Esophagus squamous epithelium (tissue), 5 donors: Measurements from ENCODE around the gene TAOK1. TPM values are rescaled to one million over a fixed set of nuclear protein-coding genes. Genes with fewer than 3 reads are reported as not detected.
"Not testable (repeated sequence)": the region's sequence is repeated elsewhere in the genome, so short reads cannot be mapped to it uniquely, and the experiment has no call there.

Source experiments
- DNase-seq: peaks from one replicate; lab custom pipeline; 2025; lab: John Stamatoyannopoulos, UW
- H3K27ac ChIP-seq, 4 donors: fragments of 200-600 bp; sonication (generic); one replicate each; pipeline ENCODE4 v1.5.1; 2016 to 2019; ENCODE audit warnings: mild to moderate bottlenecking in 1 of 4
- H3K27me3 ChIP-seq, 4 donors: fragments of 200-600 bp; sonication (generic); 1 replicate in 3 of 4; 2 replicates in 1 of 4; pipeline versions ENCODE4 v1.5.1 to v1.6.0; 2017 to 2021; ENCODE audit warnings: antibody characterized with exemption in 1 of 4
- H3K36me3 ChIP-seq, 3 donors: fragments of 200-600 bp; sonication (generic); one replicate each; pipeline ENCODE4 v1.5.1; 2016 to 2019
- H3K4me1 ChIP-seq, 3 donors: fragments of 200-600 bp; sonication (generic); one replicate each; pipeline ENCODE4 v1.5.1; 2017 to 2019
- H3K4me3 ChIP-seq, 4 donors: fragments of 200-600 bp; sonication (generic); 1 replicate in 3 of 4; 2 replicates in 1 of 4; pipeline ENCODE4 v1.5.1; 2016 to 2019; ENCODE audit warnings: mild to moderate bottlenecking in 2 of 4, moderate library complexity in 1 of 4
- H3K9me3 ChIP-seq, 3 donors: fragments of 200-600 bp; sonication (generic); one replicate each; pipeline ENCODE4 v1.5.1; 2016 to 2019
- CTCF ChIP-seq, 6 experiments: fragments of 450-650 bp in 4 of 6; fragments of 200-600 bp in 2 of 6; sonication (generic) in 2 of 6; IDR thresholded peaks; one replicate each; pipeline ENCODE4 v1.5.1; 2016 to 2019; ENCODE audit warnings: antibody characterized with exemption in 6 of 6, mild to moderate bottlenecking in 4 of 6, moderate library complexity in 4 of 6
- POLR2A ChIP-seq, 4 donors: fragments of 450-650 bp; IDR thresholded peaks; one replicate each; pipeline ENCODE4 v1.6.1; 2017; ENCODE audit warnings: antibody characterized with exemption in 4 of 4, mild to moderate bottlenecking in 4 of 4, moderate library complexity in 3 of 4
- WGBS, 2 donors: methylation state at CpG; one replicate each; pipeline ENCODE4 v1.1.5; 2018; 5-methylcytosine and 5-hydroxymethylcytosine counted together
- intact Hi-C: fragments of 100-400 bp; cut with DNase I; formaldehyde crosslinking; loops from one replicate; pipeline ENCODE4 v1.15.0; 2022
- total RNA-seq, 4 donors: library from RNA; depleted of rRNA; stranded (reverse); fragments of >200 nt; gene quantifications; one replicate each; pipeline ENCODE4 v1.1.0, GENCODE V29; 2016
- donor health status: DM: yes; HTN: yes; CAD: no.

Gene TAOK1
- total RNA-seq, 4 donors from 2014 or later, result 24.9 to 41.4 (median 38.7) TPM

- no peak overlapping the region for H3K27ac ChIP-seq
- peaks cover 0 to 9% (median 0%) of the 10 kb centered on the region in 3 donors for H3K36me3 ChIP-seq
- 90 to 100% methylated on average over 1 of the region's 1 CpG for WGBS, 2 donors
- no peaks in the 10 kb centered on the region for H3K27me3 ChIP-seq
- TF ChIP-seq POLR2A (IDR thresholded peaks at IDR 0.05), result no peak
- TF ChIP-seq CTCF (IDR thresholded peaks at IDR 0.05), result no peak
- intact Hi-C loops, result no loop called here
- no peak for DNase-seq
- no peak overlapping the region for H3K4me3 ChIP-seq
- H3K9me3 ChIP-seq, result no peaks in the 10 kb centered on the region
- H3K4me1 ChIP-seq, result peaks cover 0 to 14% (median 7%) of the 10 kb centered on the region in 3 donors
Observed at GRCh38 chr17:29557085-29557738, 167.0 kb downstream of the TAOK1 start.

GRCh38 chr17:29557739-29558116 is 167.6 kb downstream of the TAOK1 start:
- Histone ChIP-seq H3K9me3 (no peaks in the 10 kb centered on the region), H3K27ac (no peak overlapping the region), H3K27me3 (no peaks in the 10 kb centered on the region), H3K4me1 (peaks cover 0 to 17% (median 10%) of the 10 kb centered on the region in 3 donors), H3K36me3 (peaks cover 0 to 14% (median 0%) of the 10 kb centered on the region in 3 donors), H3K4me3 (no peak overlapping the region)
- intact Hi-C loops, result no loop called here
- TF ChIP-seq CTCF (IDR thresholded peaks at IDR 0.05) (no peak), POLR2A (IDR thresholded peaks at IDR 0.05) (no peak)
- no peak for DNase-seq

- H3K9me3 ChIP-seq, H3K27me3 ChIP-seq, H3K4me3 ChIP-seq, H3K27ac ChIP-seq, intact Hi-C loops, DNase-seq: not testable (repeated sequence)
- H3K4me1 ChIP-seq, result peaks cover 0 to 17% (median 10%) of the 10 kb centered on the region in 3 donors
- WGBS, 2 donors, result 82 to 89% methylated on average over 2 to 5 of the region's 5 CpGs
- peaks cover 0 to 16% (median 0%) of the 10 kb centered on the region in 3 donors for H3K36me3 ChIP-seq
Observed at GRCh38 chr17:29558139-29558538, 168.0 kb downstream of the TAOK1 start.

DNA sequence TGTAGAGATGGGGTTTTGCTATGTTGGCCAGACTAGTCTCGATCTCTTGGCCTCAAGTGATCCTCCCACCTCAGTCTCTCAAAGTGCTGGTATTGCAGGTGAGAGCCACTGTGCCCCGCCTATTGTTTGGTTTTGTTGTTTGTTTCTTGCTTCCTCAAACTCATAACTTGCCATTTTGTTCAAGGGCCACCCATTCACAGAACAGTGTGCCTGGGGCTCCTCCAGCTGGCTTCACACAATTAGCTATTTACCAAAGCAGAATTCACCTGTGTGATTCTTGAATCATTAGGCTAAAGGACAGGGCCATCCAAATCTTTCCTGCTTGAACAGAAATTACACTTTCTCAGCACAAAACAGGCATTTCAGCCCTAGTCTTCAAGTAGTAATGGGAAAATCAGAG is 169.5 kb downstream of the TAOK1 start:
- Histone ChIP-seq H3K27me3 (no peaks in the 10 kb centered on the region), H3K36me3 (peaks cover 0 to 16% (median 0%) of the 10 kb centered on the region in 3 donors), H3K4me1 (peaks cover 0 to 24% (median 10%) of the 10 kb centered on the region in 3 donors), H3K9me3 (no peaks in the 10 kb centered on the region), H3K27ac (no peak overlapping the region), H3K4me3 (no peak overlapping the region)
- WGBS, 2 donors, result 91 to 95% methylated on average over 2 of the region's 2 CpGs
- intact Hi-C loops, result no loop called here
- DNase-seq, result no peak
- no peak for TF ChIP-seq POLR2A (IDR thresholded peaks at IDR 0.05)
- no peak for TF ChIP-seq CTCF (IDR thresholded peaks at IDR 0.05)

DNA sequence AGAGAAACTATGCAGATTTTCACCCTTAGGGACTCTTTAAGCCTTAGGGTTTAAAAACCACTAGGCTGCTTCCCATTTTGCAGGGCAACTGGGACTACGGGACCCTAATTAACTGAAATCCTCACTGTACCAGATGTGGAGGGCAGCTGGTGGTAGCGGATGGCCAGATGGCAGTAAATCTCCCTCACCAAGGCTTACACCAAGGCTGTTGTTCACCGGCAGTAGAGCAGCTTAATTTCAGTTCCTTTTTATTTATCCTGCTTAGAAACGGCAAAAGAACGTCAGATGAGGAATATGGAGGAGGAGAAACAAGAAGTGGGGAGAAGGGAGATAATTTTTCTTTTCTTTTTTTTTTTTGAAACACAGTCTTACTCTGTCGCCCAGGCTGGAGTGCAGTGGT is 170.2 kb downstream of the TAOK1 start:
- no peak for DNase-seq
- TF ChIP-seq CTCF (IDR thresholded peaks at IDR 0.05) (no peak), POLR2A (IDR thresholded peaks at IDR 0.05) (no peak)
- intact Hi-C loops, result no loop called here
- Histone ChIP-seq H3K4me1 (peaks cover 0 to 30% (median 10%) of the 10 kb centered on the region in 3 donors), H3K36me3 (peaks cover 0 to 16% (median 0%) of the 10 kb centered on the region in 3 donors), H3K9me3 (no peaks in the 10 kb centered on the region), H3K4me3 (no peak overlapping the region), H3K27ac (peak overlapping the region in 1 of 4 donors; percentile 49), H3K27me3 (no peaks in the 10 kb centered on the region)
- WGBS, 2 donors, result 77 to 93% methylated on average over 5 to 6 of the region's 6 CpGs
